GM21717 (cell line): ENCODE data around the gene JHY.

Source experiments
- ATAC-seq: cut with Tn5 transposase; IDR thresholded peaks from one replicate; pipeline ENCODE4 v1.9.1; 2021; ENCODE audit warnings: mild to moderate bottlenecking, moderate library complexity; ENCODE audit not compliant: unreplicated experiment

Gene JHY

DNA sequence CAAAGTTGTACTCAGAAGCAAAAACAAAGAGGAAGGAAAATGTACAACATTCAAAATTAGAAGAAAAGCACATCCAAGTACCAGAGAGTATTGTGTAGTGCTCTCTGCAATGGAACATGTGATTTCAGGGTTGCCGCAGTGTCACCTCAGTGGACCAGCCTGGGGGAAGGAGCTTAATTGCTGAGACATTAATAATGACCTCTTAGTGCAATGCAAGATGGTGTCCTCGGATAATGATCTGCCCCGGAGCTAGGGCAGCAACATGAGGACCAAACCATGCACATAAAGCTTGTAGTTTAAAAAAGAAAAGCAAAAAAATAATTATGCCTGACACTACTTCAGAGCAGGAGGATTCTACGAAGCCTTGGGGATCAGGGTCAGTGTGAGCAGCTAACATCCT is 11.3 kb upstream of the JHY start:
- ATAC-seq: no peak

DNA sequence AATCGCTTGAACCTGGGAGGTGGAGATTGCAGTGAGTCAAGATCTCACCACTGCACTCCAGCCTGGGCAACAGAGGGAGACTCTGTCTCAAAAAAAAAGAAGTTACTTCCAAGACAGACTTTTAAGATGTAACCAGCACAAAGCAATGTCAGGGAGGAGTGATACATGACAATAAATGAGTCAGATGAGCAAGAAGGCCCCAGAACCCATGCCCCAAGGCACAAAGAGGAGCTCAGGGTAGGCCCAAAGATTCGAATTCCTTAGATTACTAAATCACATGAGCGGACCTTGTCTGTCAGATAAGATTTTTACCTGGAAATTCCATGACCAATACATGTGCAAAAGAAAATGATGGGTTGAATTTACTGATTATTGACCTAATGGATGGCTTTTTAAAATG is 10.5 kb upstream of the JHY start:
- no peak for ATAC-seq

DNA sequence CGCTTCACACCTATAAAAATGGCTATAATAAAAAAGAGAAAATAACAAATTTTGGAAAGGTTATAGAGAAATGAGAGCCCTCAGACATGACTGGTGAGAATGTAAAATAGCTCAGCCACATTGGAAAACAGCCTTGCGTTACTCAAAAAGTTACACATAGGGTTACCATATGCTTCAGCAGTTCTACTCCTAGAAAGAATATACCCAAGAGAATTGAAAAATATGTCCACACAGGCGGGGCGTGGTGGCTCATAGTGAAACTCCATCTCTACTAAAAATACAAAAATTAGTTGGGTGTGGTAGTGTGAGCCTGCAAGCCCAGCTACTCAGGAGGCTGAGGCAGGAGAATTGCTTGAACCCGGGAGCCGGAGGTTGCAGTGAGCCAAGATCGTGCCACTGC is 7.6 kb upstream of the JHY start:
- peak; percentile 75 for ATAC-seq

DNA sequence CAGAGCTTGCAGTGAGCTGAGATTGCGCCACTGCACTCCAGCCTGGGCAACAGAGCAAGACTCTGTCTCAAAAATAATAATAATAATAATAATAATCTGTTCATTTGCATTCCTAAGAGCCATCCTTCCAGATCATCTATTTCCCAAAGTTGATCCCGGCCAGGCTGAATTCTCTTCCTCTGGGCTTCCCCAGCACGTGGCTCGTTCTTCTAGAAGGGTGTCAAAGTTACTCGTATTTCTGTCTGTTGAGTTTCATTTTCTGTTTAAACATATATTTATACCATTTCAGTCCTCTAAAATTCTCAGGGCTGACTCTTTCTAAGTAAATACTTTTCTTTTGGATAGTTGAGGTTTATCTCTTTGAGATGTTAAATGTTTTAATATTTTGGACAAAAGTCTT is 4.8 kb upstream of the JHY start:
- no peak for ATAC-seq

DNA sequence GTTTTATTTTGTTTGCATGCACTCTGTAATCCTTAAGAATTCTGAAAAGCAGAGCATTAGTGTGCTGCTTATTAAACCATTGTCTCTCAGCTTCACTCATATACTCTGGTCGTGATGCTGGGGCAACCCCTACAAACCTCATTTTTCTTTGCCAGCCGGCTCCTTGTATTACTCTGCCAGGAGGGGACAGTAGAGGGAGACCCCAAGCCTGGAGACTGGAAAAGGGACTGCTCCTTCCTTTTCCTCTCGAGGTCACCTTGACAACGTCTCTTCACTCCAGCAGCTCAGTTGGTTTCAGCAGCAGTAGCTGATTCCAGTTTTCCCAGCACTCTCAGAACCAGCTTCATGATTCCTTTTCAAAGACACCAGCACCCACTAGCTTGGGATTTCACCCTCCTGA is 2.8 kb upstream of the JHY start:
- no peak for ATAC-seq

DNA sequence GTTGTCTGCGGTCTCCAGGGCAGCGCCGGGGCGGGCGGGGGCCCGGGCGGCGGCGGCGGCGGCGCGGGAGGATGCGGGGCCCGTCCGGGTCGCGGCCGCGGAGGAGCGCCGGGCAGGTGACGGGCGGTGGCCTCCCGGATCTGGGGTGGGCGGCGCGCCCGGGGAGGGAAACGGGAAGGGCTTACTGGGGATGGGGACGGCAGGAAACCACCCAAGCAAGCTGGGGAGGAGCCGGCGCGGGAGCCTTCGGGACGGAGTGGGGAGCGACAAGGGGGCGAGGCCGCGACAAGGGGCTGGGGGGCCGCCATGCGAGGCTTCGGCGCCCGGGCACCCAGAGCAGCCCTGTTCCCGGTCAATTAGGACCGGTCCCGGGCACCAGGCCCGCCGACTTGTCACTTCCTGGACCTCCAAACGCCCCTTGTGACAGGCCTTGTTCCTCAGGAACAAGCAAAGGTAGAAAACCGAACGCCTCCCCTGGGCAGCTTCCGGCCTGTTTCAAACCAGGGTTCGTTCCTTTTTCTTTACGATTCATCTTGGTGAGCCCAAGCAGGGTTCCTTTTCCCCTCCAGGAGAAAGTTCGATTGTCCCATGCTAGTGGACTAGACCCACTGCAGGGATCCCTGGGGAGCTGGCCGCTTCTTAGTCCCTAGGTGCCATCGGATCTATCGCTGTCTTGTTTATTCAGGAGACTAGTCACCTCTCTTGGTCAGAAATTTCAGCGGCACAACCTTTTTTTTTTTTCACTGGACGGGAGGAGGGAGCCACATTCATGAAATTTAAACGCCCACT is 492 bp downstream of the JHY start:
- ATAC-seq: peak; percentile 70

DNA sequence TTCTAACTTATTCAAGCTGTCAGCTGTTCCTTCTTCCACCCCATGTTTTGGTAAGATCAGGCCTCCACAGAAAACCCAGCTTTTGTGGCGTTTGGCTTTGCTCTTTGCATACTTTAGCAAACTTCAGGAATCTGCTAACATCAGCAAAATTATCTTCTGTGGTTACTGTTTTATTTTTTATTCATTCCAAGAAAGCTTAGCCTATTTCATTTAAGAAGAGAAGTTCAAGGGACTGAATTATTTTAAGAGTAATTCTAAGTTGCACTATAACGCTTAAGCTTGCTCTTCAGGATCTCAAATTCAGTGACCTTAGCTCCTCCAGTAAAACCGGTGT is 1.1 kb downstream of the JHY start:
- ATAC-seq: no peak

DNA sequence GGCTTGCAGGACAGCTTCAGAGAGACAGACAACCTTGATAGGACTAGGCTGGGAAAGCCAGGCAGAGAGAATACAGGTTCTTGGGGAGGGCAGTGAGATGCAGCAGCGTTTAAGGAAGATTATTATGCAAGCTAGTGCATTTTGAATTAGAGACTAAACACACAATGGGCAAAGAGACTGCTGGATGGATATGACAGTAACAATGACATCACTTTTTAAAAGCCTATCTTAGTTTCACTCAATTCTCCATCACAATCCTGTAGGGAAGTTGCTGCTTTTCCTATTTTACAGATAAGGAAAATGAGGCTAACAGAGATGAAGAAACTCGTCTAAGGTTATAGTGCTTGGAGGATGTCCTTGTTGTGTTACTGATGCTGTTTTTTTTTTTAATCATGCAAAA is 5.6 kb downstream of the JHY start:
- no peak for ATAC-seq

DNA sequence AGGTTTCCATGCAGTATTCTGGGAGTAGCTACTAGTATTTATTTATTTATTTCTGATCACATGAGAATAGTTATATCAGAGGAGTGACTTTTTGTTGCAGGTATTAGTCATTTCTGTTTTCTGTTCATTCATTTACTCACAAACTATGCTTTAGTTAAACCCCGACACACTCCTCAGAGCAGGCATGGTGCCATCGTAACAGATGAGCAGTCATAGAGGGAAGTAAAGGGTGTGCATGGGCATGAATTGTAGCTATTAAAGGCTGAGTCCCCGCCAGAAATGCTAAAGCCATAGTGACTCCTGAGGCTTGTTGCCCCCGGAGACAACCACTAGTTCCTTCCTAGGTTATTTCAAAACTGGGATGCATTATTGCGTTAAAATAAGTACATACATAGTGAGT is 10.6 kb downstream of the JHY start:
- no peak for ATAC-seq

DNA sequence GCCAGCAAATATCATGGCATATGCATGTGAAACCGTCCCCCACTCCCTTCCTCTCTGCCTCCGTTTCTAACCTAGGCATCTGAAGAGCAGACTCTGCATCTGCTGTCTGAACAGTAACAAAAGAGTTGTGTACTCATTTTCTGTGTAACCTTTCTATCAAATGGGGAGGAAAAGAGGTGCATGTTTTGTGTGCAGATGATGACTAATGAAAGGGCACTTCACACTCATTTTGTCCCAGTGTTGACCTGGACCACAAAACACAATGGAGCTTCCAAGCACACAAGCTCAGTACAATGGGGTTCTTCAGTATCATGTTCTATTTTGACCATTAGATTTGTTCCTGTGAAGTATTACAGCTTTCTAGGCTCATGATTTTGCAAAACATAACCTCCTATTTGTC is 13.0 kb downstream of the JHY start:
- ATAC-seq: no peak

DNA sequence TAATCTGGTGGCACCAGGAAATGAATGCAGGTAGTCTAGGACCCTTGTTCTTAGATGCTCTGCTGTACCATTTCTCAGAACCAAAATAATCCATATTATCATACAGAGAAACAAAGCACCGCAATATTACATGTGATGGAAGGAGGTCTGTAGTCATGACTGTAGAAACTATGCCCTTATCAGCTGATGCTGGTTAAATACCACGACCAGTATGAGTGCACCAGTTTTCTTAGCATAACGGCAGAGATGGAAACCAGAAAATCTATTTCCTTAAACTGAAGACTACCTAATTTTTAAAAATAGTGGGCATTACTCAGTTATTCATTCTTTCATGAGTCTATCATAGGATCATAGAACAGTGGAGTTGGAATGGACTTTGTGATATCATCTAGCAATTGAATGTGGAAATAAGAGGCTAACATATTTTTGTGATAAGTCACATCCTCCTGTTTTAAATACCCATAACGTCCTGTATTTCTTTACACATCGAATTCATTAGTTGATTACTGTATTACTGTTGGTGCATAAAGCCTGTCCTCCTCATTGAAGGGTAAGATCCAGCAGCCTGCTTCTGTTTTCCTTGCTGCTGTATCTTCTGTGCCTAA is 15.1 kb downstream of the JHY start:
- ATAC-seq: no peak

DNA sequence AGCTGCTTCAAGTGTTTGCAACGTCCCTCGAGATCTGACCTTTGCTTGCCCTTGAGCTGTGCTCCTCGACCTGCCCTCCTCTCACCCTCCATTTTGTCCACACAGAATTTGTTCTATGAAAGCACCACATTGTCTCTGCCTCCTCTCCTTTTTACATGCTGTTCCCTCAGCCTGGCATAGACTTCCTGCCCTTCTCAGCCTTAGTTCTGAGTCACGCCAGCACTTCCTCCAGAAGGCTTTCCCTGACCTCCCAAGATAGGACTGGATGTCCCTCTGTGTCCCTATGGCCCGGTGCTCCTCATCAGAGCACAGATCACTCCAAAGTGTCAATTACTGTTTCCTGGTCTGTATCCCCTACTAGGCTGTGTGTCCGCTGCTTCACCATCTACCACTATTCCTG is 16.2 kb downstream of the JHY start:
- ATAC-seq: no peak

DNA sequence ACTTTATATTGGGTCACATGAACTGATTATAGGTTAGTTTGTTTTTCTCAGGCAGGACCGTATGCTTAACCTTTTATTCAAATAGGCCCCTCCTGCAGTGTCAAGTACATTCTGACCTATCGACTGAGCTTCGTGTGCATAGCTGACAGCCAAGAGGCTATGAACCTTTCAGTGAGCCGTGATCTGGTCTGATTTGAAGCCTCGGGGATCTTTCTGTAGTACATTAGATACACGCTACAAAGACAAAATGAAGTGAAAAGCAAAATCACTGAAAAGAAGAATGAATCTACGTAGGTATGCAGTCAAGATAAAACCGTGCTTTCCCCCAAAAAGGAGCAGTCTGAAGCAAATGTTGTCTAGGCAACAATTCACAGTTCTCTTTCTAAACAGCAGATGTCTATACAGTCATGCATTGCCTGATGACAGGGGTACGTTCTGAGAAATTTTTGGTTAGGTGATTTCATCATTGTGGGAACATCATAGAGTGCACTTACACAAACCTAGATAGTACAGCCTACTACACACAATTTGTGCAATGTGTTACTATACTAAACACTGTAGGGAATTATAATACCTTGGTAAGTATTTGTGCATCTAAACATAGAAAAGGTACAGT is 18.1 kb downstream of the JHY start:
- ATAC-seq: no peak

DNA sequence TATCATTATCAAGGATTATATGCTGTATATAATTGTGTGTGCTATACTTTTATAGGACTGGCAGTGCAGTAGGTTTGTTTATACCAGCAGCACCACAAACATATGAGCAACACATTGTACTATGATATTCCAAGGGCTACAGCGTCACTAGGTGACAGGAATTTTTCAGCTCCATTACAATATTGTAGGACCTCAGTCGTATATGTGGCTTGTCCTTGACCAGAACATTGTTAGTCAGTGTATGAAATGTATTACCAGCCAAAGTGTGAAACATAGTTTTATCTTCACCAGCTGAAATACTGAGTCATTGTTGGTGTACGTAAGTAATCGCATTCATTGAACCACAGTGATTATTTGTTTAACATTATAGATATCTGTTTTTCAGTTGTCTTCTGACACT is 20.4 kb downstream of the JHY start:
- ATAC-seq: no peak

DNA sequence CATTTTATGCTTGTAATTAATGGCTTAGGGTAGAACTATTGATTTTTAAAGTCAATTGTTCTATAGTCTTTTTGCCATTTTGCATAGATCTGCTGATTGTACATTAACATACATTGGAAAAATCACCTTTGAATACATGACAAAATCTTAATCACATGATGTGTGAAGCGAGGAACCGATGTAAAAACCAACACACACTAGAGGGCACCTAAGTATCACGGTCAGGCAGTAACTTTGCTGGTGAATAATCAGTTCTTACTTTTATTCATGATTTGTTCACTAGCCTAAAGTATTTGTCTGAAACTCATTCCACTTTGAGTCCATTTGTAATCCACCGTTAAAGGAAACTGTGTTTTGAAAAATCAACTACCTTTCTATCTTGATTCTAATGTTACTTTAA is 28.2 kb downstream of the JHY start:
- no peak for ATAC-seq

DNA sequence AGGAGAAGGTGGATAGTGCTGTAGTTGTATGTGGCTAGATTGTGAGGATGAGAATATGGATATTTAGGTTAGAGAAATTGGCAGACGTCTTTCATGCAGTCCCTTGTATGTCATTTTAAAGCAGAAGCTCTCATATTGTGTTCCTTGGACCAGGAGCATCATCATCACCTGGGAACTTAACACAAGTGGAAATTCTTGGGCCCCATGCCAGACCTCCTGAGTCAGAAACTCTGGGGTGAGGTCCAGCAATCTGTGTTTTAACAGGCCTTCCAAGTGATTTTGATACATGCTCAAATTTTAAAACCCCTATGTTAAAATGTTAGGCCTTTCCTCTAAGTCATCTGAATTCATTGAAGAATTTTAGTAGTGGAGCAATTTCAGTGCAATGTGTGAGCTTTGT is 34.8 kb downstream of the JHY start:
- ATAC-seq: no peak

DNA sequence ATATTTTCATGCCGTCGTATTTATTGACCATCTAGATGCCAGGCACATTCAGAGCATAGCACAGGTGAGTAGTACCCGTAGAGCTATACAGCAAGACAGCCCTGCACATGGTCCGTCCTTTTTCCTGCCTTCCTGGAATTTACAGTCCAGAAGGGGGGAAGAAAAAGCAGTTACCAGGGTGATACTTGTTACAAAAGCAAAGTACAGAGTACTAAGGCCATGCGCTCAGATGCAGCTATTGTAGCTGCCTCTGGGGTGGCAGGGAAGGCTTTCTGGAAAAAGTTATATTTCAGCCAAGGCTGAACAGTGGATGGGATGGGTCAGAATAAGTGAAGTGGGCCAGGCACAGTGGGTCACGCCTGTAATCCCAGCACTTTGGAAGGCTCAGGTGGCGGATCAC is 36.2 kb downstream of the JHY start:
- ATAC-seq: no peak

DNA sequence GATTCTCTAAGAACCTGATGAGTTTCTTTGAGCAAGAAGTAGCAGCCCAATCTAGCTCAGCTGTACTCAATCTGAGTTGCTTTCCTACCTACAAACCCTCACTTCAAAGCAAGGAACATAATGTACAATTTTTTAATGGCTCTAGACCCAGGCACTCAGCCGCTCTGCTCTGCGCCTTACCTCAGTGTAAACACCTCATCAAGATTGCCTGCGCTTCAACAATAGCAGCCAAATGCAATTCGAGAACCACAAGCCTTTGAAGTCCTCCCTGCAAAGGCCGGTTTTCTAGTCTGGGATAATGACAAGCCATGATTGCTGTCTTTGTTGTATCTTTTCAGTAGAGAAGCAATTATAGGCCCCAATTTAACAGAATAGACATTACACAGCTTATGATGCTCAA is 38.0 kb downstream of the JHY start:
- ATAC-seq: no peak

DNA sequence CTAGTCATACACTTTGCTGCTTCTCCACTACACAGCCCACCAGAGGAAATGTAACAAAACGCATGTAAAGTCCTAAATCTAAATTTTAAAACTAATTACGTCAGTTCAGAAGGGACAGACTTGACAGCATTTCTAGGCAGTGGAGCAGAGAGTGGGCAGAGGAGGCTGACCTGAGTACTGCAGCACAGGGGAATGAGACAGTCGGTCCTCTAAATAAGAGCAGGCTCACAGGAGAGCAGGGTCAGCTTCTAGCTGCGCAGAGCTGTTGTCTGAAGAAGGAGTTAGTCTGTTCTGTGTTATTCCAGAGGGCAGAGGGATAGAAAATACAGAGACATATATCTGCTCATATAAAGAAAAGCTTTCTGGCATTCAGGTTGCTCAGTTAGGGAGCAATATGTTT is 40.3 kb downstream of the JHY start:
- ATAC-seq: no peak

DNA sequence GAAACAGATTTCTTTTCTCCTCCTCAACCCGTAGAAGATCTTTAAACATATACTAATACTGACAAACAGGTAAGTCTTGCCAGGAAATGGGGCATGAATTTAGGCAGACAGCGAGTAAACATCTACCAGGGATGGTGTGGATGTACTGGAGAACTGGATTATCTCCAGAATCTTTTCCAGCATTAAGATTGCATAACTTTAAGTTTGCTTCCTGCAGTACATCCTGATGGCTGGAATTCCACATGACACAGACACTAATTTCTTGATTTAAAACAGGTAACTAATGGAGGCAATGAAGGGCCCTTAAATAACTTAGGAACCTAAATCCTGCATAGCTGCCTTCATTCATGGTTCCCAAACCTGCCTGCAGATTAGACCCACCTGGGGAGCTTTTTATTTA is 40.7 kb downstream of the JHY start:
- no peak for ATAC-seq

DNA sequence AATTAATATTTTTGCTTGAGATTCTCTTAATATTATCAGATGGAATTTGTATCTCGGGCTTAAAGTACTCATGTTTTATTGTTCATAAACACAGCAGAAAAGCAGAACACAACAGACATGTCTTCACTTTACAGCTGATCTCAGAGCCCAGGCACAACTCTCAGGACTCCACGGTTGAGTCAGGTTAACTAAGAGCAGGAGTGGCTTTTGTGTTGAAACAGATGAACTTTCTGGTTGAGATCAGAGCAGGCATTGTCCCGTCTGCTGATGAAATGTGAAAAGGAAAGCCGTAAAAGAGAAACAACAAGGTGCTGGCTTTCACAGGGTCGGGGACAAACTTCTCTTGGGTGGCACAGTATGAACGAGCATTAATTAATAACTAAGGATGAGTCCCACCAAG is 49.0 kb downstream of the JHY start:
- ATAC-seq: no peak

DNA sequence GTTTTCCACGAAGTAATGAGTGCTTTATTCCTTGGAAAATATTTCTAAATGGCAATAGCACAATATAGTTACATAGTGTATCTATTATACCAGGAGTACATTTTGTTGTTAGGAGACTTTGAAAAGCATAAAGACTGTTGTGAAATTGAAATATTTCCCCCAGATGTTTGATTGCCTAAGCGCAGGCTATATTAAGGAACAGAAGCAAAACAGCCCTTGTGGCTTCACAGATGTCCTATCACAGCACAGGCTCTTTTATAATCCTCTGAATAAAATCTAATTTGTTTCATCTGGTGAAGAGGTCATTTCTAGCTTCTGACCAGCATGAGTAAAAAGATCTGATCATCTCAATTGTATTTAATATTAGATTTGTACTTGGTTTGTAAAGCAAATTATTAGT is 50.9 kb downstream of the JHY start:
- no peak for ATAC-seq

DNA sequence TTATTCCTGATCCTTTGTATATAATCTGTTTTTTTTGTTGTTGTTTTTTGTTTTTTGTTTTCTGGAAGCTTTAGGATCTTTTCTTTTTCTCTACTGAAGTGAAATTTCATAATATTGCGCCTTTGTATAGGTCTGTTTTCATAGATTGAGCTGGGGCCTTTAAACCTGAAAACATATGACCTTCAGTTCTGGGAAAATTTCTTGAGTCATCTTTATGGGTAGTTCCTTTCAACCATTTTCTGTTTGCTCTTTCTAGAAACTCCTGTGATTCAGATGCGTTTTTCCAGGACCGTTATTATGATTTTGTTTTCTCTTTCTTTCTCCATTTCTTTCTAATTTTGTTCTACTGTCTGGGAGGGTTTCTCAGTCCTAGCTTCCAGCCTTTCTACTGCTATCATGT is 55.4 kb downstream of the JHY start:
- no peak for ATAC-seq
